Endometrium (tissue), 2 donors: ENCODE data around the gene SND1.

ENCODE experiments used
- FAIRE-seq: peaks from 2 replicates; lab custom pipeline; 2012; peaks lifted over from hg19 to GRCh38; lab: Jason Lieb, UNC
- donor health status: control.
- donor health status: control.

SND1 gene

DNA sequence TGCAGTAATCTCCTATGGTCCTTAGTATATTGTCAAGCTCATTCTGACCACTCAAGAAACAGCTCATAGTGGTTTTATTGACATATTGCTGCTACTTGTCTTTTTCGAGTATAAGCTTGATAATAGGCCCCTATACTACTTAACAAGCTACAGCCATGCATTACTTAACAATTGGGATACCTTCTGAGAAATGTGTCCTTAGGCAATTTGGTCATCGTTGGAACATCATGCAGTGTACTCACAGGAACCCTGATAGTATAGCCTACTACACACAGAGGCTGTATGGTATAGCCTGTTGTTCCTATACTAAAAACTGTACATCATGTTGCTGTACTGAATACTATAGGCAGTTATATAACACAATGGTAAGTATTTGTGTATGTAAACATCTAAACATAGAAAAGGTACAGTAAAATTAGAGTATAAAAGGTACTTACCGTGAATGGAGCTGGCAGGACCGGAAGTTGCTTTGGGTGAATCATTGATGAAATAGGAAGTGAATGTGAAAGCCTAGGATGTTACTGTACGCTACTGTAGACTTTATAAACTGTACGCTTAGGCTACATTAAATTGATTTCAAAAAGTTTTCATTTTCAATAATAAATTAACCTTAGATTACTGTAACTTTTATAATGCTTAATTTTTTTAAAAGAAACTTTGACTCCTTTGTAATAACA is 218.4 kb downstream of the SND1 start:
- FAIRE-seq: no peak

DNA sequence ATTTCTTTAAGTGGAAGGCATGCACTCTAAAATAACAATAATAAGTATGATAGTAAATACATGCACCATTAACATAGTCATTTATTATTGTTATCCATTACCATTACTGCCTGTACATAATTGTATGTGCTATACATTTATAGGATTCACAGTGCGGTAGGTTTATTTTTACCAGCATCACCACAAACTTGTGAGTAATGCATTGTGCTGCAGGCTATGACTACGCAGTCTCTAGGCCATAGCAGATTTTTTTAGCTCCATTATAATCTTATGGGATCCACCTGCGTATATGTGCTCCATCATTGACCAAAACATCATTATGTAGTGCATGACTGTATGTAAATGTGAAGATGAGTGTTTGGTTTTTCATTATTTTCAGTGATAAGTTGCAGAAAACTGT is 219.2 kb downstream of the SND1 start:
- no peak for FAIRE-seq

DNA sequence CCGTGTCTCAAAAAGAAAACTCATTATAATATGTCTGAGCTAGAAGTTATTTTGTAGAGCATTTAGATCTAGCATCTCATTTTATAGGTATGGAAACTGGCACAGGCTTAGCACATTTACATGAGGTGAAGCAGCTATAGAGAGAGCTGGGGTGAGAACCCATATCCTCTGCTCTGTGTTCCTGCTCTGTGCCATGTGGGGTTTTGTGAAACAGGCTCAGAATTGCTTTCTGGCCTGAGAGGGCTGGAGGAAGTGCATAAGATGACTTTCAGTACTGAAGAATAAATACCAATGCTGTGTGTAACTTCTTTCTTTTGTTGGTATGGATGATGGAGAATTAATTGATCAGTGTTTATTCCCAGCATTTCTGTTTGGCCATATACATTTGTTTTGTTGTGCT is 220.1 kb downstream of the SND1 start:
- no peak for FAIRE-seq

DNA sequence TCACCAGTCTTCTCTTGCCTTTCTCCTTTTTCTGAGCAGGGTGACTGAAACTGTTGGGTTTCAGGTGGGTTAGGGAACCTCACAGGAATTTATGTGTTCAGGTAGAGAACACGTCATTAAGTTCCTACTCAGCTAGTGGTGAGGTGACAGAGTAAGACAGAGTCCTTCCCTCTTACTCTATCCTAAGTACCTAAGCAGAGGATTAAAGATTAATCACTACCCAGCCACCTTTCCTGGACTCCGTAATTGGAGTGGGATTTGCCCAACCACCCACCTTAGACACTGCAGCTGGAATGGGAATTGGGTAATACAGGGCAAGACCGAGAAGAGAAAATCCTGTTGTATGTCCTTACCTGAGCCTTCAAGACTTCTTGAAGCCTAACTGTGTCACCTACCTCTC is 221.2 kb downstream of the SND1 start:
- no peak for FAIRE-seq

DNA sequence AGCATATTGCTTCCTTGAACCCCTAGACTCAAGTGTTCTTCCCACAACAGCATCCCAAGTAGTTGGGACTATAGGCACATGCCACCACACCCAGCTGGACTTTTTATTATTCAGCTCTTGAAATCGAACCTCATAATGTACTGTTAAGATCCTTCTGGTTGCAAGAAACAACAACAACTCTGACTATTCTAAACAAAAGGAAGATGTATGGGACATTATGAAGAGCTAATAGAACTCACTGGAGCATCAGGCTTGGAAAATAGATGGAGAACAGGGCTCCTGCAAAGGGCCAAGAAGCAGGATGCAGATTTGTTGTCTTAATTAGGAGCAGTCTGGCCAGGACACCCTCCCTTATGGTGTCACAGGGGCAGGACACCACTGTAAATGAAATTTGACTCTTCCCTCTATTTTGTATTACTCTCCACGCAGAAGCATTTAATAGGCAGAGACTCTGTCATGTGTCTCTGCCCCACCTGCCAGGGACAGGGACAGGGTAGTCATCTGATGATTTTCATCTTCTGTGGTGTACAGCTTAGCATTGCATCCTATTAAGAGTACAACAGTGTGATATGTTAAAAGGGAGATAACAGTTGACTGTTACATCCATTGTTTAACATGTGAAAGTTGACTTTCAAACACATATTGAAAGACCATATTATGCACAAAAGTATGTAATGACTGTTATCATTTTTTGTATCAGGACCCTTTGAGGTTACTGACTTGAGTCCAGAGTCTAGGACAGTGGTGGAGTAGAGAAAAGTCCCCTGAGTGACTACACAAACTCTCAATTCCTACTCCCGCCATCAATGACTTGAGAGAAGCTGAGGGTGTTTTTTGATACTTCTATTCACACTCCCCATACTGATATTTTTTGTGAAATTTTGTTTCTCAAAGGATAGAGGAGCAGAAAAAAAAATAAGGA is 222.0 kb downstream of the SND1 start:
- no peak for FAIRE-seq

DNA sequence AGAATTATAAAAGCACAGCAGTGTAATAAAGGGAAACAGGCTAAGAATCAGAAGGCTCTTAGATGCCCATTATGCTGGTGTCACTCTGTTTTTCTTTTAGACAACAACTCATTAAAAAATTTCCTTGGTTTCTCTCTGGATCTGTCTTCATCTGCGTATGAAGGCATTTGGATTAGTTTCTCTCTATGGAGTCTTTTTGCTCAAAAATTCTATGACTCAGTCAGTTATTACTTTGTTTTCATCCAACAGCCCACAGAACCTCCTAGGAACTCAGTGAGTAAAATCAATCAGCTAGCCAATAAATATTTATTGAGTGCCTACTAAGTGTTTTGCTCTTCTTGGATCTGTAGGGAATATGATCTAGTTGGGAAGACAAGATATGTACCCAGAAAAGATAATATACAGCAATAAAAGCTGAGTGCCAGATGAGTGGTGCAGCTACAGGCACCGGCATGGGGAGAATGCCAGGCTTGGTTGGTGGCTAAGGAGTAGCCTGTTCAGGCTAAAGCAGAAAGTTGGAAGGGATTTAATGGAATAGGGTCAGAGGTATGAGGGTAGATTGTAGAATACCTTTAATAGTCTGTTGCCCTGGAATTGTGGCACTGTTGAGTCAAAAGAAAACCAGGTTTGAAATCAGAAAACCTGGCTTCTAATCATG is 223.1 kb downstream of the SND1 start:
- no peak for FAIRE-seq

DNA sequence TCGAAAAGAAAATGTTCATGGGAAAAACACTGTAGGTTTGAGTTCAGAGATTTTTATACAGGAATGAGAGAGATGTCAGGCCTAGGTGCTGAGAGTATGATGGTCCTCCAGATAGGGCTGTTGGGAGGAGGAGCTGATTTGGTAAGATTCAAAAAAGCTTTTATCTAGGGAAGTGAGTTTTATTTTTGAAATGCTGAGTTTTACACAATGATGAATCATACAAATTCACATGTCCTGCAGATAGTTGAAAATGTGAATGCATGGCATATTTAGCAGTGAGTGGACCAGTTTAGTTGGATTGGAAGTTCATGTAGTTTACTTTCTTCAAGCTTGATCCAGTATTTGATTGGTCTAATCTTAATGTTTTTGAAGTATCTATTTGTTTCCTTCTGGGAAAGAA is 224.4 kb downstream of the SND1 start:
- FAIRE-seq: no peak

DNA sequence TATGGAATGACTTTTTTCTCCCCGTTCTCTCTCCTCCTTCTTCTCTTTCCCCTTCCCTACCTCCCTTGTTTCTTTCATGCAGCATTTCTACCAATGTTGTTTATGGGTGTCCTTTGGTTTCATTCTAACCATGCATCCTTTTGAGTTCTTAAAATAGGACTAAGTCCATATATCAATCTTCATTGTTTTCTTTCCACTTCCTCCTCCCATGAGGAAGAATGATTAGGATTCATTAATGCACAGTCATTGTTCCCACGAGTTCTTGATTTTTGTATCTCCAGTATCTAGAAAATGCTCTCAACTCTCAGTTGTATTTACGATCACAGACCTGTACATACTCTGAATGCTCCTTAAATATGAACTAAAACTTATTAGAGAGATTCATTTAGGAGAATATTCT is 226.0 kb downstream of the SND1 start:
- no peak for FAIRE-seq

DNA sequence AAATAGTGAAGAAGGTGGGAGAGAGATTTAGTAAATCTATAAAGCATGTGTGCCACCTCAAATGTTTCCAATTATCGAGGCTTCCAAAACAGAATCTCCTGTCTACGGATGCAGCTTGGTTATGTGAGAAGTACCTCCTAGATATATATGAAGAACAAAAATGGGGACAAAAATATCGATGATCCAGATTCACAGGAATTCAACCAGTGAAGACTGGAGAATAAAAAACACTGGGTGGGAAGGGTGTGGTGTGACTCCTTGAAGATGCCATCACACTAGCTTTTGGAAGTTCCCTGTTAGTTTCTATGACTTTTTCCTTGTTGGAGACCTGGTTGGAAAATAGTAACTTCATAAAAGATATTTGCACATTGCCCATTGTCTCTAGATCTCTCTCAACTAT is 226.8 kb downstream of the SND1 start:
- FAIRE-seq: no peak

DNA sequence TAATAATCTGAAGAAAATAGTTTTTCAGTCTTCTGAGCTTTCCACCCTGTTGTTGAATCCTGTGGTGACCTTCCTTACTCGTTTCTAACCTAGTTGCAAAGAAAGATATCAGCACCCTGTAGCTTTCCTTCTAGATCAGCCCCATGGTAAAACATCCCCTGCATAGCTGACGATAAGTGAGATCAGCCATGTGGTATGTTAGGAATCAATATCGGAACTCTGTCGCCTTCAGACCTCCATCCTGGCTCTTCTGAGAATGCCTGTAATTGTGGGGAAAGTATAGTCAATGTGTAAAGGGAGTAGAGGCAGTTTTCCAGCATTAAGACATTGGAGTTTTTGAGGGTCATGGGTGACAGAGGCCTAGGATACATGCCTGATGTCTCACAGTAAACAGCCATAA is 227.4 kb downstream of the SND1 start:
- FAIRE-seq: no peak

DNA sequence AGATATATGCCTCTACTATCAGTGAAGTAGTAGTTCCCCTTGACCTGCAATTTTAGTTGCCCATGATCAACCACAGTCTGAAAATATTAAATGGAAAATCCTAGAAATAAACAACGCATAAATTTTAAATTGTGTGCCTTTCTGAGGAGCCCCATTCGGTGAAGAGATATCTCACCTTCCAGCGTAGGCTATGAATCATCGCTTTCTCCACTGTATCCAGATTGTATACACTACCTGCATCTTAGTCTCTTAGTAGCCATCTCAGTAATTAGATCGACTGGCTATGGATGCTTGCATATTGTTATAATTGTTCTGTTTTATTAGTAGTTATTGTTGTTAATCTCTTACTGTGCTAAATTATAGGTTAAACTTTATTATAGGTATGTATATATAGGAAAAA is 227.9 kb downstream of the SND1 start:
- FAIRE-seq: no peak

DNA sequence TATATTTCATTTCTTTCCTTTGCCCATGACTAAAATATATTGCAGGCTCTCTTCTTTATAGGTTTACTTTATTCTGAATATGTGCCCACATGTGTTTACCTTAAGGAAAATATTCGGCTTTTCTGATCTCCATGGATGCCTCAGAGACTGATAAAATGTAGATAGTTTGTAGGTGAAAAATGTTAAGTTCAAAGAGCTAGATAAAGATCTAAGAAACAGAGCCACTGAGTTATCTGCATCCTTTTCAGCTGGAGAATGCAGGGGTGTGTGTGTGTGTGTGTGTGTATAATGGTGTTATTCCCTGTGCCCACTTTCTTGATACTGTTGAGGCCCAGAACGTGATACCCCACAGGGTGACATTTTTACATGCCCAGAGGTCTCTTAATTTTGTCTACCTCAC is 228.5 kb downstream of the SND1 start:
- FAIRE-seq: no peak

DNA sequence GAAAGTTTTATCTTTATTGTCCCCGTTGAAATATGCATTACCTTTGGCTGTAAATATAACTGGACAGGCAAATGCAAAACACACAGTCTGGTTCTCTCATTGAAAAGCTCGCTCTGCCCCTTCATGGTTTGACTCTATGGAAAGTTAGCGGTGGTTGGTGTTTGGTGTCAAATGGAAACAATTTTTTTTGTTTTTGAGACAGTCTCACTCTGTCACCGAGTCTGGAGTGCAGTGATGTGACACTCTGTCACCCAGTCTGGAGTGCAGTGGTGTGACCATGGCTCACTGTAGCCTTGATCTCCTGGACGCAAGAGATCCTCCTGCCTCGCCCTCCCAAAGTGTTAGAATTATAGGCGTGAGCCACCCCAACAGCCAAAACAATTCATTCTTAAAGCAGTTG is 229.6 kb downstream of the SND1 start:
- FAIRE-seq: no peak

DNA sequence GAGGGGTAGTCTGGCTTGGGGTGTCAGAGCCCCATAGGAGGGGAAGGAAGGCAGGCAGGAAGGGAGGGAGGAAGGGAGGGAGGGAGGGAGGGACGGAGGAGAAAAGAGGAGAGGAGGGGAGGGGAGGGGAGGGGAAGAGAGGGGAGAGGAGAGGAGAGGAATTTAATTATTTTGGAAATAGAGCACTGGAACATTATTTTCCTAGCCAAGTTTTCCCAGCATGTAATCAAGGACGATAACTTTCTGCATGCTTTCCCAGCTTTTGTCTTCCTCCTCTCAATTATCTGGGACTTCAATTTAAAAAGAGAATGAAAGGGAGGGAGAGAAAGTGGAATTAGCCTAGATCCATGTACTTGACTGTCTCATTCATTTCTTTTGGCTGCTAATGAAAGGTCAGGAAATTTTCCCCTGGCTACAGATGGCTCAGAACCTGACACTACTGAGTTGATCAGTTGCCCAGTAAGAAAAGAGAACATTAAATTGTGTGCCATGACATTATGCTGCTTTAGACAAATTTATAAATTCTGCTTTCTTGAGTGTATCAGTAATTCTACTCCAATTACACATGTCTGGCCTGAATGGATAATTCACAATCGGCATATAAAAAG is 230.4 kb downstream of the SND1 start:
- no peak for FAIRE-seq

DNA sequence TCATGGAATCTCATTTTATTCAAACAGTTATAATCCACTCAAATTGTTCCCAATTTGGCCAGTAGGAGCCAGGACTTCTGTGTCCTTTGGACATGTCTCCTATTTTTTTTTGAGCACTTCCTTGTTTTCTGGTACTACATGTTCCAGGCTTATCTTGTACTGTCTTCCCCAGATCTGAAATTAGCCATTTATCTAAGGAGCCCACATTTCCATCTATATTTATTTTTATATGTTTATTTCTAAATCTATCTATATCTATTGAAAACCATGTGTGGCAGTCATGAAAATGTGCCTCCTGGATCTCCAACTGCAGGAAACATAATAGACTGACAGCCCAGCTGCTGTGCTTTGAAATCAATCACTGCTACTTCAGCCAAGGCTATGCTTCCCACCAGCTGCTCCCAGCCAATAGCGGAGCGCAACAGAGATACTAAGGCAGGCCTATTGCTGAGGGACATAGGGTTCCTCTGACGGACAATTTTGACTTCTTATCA is 232.1 kb downstream of the SND1 start:
- no peak for FAIRE-seq

DNA sequence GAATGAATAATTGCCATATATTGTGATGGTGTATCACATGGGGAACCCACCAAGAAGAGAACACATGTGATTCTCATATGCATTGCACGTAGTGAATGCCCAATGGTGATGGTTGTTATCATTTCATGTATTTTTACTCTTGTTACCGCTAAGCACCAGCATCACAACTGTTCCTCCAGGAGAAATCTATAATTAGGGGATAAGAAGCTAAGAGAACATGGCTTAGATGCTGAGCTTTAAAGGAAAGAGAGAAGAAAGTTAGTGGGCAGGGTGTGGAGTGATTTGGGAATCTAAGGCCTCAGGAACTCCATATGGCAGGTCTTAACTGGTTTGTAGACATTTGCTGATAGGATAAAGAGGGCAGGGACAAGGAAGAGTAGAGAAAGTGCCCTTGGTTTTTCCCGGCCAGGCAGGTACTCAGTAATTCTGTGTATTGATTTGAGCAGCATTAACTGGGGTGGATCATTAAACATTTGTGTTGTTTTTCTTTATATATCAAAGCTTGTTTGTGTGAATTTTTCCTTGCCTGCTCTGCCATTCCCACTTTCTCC is 233.3 kb downstream of the SND1 start:
- FAIRE-seq: no peak

DNA sequence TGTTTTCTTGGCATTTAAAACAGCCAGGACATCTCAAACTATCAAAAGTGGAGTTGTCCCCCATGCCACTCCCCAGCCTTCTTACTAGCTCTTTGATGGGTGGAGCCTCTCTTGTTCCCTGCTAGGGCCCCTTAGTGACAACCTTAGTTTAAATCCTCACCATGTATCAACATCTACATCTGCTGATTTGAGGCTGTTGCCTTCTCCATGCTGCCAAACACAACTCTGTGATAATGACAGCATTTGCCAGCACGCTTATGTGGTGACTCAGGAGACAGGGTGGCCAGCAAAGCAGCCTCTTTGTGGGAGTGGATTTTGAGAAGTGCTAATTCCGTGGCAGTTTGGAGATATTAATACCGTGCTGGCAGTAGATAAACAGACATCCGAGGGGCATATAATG is 233.8 kb downstream of the SND1 start:
- FAIRE-seq: no peak

DNA sequence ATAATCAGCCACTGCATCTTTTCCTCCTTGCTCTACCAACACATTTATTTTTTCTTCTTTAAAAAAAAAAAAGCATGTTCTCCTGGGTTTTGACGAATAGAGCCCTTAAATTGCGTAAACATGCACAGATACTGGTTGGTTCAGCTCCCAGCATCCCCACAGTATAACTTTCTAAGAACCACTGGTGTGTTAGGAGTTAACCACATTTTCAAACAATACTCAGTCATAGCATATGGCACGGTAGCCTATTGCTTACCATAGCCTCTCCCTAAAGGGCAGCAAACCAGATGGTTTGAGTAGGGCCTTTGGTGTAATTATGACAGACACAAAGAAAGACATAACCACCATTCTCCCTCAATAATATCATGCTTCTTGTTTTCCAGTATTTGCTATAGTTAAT is 234.3 kb downstream of the SND1 start:
- FAIRE-seq: no peak

DNA sequence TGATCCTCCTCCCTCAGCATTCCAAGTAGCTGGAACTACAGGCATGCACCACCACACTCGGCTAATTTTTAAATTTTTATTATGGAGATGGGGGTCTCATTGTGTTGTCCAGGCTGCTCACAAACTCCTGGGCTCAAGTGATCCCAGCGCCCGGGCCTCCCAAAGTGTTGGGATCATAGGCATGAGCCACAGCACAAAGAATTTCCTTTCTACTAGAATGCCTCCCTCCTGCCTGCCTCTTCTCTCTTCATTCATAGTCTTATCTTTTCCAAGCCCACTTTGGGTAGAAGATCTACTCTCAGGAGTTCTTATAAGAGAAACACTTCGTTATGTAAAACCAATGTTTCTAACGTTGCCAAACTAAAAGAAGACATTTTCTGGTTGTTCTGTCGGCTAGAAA is 235.1 kb downstream of the SND1 start:
- FAIRE-seq: no peak

DNA sequence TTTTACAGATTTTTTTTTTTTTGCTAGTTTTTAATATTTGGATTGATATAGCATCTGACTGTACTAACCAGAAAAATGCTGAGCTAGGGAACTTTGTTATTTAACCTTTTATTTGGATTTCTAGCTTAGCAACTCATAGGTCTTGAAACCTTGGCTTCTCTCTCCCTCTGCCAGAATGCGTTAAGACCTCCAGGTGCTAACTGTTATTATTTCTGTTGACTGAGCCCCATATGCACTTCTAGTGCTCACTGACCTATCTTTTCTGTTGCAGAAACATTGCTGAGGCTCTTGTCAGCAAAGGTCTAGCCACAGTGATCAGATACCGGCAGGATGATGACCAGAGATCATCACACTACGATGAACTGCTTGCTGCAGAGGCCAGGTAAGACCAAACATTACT is 235.6 kb downstream of the SND1 start:
- FAIRE-seq: no peak

DNA sequence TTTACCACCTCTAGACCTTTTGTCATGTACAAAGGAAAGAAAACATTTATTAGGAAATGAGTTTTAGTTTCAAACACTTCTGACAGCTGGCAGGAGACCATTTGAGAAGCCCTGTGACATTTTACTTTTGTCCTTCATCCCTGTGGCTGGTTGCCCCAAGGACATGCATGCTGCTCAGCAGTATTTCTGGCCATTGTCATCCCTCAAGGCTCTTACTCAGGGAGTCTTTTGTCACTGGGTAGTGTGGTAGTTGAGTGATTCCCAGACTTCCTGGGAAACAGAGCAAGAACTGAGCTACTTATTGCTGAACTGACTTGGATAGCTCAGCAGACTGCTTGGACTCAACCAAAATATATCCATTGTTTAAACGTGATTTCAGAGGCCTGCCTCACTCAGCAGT is 236.4 kb downstream of the SND1 start:
- FAIRE-seq: no peak

DNA sequence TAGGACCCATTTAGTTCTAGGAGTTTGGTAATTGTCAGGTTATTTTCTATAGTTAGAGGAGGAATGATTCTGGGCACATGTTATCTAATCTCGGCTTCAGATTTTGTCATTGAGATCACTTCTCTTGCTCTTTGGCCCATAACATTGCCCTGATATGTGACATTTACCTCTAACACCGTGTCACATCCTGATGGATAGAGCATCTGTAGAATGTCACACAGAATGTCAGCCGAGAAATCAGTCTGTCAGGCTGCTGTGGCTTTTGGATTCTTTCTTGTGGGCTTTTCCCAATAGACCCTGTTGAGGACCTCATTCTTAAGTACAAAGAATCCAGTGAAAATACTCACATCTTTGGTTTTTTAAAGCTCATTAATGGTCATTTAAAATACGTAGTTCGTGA is 236.8 kb downstream of the SND1 start:
- no peak for FAIRE-seq
